GM11168 (cell line): ENCODE measurements around the gene FRMPD2.
"Not testable (repeated sequence)": the region's sequence is repeated elsewhere in the genome, so short reads cannot be mapped to it uniquely, and the experiment has no call there.

Experiments used
- in situ Hi-C: fragments of 300-500 bp; cut with MboI; formaldehyde crosslinking; loops from one replicate; pipeline ENCODE4 v1.12.0; 2022; ENCODE audit warnings: low sequenced_read_pairs; ENCODE audit not compliant: unreplicated experiment

Gene FRMPD2

DNA sequence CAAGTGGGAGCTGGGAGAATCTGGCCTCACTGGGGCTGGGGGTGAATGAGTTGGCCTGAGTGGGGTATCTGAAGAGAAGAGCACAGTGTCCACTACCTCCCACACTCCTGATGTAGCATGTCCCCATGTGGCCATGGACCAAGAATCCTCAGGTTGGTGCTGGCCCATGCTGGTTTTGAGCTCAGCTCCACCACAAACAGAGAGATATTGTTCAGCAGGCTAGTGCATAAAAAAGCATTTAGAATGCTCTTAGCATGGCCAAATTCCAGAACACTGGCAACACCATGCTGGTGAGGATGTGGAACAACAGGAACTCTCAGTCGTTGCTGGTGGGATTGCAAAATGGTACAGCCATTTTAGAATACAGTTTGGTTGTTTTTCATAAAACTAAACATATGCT, 61.4 kb downstream of the FRMPD2 start:
- in situ Hi-C loops: no loop called here

DNA sequence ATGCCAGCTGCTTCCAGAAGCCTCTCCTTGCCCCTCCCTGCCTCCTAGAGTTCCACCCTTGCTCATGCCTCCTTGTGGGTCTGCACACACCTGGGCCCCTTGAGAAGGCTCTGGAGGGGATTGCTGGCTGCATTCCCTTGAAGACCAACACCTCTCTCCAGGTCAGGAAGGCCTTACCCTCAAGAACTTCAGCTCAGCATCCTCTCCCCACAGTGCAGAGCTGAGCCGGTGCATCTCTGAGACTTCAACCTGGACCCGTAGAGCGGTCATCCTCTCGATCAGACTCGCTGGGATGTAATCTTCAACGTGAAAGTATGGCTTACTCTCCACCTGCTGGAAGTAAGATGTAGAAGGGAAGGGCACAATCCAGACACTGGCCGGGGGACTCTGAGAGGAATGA, 62.7 kb downstream of the FRMPD2 start:
- in situ Hi-C loops: no loop called here

DNA sequence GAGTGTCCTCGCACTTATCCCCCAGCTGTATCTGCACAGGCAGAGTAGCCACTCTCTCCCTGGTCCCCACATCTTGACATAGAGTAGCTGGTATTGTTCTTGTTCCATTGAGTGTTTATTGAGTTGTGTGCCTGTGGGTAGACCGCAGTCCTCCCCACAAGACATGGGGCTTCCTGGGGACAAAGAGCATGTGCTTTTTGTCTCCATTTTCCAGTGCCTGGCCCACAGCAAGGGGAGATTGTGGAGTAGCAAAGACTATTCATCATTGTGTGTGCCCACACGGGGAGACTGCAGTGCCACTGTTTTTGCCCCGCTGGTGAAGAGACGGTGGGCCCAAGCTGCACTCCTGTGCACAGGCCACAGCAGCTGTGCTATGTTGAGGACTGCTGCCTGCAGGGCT, 63.5 kb downstream of the FRMPD2 start:
- in situ Hi-C loops: no loop called here

DNA sequence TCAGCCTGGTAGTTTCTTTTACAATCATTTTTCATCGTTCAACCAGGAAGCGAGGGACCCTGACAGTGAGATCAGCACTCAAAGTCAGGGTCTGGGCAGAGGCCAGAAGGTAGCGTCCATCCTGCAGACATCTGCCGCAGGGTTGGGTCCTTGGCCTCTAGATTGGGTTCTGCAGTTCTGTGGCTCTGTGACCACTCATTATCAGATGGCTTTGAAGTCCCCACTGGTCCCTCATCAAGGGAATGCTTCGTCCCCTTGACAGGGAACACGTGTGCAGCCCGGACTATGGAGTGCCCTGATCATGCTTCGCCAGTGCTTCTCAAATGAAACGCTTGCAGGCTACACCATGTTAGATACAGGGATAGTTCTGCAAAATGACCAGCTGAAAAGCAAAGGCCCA, 64.1 kb downstream of the FRMPD2 start:
- in situ Hi-C loops: no loop called here

DNA sequence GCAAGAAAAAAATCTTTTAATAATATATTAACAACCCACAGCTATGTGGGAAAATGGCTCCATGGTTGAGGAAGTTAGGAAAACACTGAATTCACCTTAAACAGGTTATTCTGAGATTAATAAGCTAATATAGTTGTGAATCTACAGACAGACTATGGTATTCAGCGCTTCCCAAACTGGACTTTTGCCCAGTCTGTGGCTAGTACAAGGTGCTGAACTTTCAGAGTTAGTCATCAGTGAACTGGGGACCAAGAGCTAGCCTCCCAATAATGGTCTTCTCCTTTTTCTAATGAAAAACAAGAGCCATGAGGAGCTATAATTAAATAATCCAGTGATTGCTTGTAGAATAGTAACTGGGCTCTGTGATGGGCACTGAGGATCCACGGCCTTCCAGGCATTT, 65.3 kb downstream of the FRMPD2 start:
- in situ Hi-C loops: no loop called here

DNA sequence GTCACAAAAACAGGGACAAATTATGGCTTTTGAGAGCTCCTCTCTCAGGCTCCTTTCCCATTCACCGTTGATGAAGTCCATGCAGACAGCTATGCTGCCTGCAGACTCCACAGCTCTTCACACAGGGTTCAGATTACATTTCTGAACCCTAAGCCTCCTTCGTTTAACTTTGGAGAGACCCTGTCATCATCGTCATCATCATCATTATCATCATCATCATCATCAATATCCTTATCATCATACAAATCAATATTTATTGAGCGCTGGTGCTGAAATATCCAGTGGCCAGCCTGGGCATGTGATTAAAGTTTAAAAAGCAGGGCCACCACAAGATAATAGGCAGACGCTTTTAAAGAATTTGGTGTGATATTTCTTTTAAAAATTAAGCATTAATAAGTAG, 66.6 kb downstream of the FRMPD2 start:
- in situ Hi-C loops: no loop called here

DNA sequence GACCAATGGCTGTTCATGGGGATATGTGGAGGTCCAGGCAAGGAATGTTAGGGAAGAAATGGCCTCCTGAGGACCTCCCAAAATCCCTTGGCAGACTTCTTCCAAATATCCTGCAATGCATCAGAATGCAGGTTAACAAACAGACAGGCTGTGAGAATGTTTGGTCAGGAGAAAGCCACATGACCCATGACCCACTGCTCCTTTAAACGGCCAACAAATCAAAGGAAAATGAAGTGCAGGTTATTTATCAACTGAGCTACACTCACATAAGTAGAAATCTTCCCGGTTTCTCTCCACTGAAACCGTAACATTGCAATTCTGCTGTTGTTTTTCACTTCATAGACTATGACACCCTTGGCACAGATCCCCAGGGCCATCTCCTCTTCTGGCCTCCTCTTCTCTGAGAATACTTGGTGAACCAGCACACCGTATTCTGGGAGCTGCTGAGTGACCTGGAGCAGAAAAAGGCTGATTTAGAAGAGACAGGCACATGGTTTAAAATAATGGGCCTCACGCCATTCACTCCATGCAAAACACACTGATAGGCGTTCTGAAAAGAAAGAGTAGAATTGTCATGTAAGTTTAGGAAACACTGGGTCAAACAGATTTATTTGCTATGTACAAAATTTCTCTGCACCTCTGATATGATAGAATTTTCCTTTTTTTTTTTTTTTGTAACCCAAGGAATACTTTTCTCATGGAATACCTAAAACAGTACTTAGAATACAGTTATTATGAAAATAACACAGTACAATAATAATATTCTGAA, 67.8 kb downstream of the FRMPD2 start:
- in situ Hi-C loops: no loop called here

DNA sequence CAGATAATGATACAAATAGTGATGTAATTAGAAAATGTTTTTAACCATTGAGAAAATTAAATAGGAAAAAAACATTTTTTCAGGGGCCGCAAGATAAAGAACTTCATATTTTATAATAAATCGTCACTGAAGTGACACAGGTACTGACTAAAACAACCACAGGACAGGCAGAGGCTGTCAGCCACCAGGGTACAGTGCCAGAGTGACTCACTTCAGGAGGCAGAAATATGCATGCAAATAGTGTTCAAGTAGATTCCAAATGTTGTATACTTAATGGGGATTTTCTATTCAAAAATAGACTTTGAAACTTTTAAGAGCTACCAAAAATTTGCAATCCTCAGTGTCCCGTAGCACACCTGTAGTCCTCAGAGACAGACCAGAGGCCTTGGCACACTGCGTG, 68.6 kb downstream of the FRMPD2 start:
- in situ Hi-C loops: no loop called here

DNA sequence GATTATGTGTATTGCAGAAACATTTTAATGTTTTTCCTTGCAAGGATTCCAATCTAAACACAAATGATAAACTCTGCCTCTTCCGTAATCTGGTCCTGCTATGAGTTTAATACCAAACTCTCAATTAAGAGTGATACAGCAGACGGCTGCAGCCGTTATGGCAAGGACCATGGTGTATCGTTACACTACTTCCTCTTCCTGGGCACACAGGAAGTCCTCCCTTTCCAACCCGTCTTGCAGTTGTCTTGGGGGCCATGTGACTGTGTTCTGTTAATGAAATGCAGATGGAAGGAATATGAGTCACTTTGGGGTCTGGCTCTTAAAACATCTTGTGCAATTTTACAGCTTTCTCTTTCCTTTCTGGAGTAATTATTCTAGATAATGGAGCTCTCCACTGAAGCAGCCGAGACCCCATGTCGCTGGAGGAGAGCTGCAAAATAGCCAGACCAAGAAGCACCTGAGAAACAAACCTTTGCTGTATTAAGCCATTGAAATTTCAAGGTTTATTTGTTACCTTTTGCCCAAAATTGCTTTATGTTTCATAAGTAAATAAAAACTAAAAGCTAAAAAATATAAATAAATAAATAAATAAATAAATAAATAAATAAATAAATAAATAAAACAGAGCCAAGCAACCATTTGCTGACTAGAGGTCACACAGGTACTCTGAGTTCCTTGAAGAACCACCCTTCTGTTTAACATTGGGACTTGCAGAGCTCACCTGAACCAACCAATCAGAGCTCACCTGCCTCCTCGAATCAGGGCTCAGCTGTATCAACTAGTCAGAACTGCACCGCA, 74.7 kb downstream of the FRMPD2 start:
- in situ Hi-C loops: no loop called here

DNA sequence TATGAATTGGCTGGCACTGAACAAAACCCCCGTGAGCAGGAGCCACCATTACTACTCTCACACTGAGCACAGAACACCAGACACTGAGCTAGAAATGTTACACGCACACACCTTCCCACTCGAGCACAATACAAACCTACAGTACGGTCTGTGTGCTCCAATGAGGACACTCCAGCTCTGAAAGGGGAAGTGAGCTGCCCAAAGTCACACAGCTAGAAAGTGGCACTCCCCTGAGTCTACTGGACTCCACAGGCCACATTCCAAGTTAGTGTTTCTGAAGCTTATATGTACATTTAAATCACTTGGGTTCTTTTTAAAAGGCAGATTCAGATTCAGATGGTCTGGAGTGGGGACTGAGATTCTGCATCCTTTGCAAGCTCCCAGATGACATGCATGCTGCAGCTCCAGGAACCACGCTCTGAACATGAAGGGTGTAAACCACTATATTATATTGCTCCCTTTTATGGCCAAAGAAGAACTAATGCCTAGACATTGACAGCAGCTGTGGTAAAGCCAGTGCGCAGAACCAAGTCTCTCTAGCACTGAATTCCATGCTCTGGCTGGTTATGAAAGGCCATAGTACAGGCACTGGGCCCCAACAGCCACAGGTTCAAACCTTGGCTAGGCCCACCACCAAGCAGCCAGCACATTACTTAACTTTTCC, 77.1 kb downstream of the FRMPD2 start:
- in situ Hi-C loops: no loop called here

DNA sequence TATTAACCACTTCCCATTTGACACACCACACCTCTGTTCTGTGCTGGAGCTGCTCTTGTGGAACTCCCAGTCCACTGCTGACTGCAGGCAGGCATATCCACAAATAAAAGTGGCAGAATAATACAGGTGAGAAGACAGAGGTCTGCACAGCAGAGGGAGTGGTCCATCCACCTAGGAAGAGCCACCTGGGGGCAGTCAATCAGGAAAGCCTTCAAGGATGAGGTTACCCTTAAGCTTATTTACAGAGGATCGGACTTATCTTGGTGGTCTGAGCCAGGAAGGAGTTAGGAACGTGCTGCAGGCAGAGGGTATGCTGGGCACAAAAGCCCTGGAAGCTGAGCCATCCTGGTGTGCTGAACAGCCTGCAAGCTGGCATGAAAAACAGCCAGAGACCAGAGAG, 78.7 kb downstream of the FRMPD2 start:
- in situ Hi-C loops: no loop called here

DNA sequence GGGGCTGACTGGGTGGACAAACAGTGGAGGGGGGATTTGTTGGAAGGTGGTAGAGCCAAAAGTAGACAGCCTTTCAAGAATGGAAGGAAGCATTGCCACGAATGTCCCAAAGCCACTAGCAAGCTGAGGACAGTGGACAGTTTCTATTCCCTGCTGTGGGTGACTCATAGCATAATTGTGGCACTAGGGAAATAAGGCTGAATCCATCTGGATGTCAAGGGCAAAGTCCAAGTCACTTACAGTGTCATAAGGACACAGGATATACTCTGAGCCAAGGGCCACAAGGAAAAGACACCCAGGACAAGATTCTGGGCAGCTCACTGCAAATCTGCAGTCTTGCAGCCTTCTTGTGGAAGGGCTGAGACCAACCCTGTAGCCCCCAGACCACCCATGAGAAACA, 79.7 kb downstream of the FRMPD2 start:
- in situ Hi-C loops: no loop called here

DNA sequence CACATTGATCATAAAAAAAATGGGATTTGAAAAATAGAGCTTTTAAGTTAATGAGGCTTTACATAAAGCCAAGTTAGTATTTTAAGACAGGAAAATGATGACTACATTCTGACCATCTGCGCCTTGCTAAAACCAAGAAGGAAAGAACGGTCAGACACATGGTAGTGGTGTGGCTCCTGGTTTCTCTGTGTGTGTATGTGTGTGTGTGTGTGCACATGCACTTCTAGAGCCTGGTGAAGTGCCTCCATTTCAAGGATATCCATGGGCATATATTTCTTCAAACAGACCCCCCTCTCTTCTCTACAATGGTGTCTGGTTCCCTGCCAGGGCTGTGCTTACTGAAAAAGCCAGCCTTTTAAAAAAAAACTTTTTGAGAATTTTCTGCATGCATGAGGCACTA, 80.9 kb downstream of the FRMPD2 start:
- in situ Hi-C loops: no loop called here

DNA sequence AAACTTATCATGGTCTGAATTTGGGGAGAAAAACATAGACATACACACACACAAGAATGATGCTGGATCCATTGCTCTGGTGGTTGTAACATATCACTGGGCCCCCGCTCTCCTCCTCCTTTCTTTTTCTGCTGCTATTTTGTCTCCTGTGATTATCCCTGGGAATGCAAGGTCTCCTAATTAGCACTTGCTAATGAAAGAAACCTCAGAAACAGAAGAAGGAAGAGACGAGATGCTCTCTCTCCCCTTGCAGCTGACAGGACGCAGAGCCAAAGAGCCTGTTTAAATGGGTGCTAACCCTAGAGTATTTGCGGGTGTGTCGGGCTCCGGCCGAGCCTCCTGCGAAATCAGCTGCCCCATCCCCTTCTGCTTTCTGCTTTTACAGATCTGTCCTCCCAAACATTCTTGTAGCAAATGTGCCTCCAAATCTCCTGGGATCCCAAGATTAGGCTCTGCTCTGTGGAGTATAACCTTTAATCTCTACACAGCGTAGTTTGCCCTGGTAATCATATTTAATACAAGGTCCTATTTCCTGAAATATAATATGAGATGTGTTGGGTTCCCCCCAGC, 81.5 kb downstream of the FRMPD2 start:
- in situ Hi-C loops: no loop called here

DNA sequence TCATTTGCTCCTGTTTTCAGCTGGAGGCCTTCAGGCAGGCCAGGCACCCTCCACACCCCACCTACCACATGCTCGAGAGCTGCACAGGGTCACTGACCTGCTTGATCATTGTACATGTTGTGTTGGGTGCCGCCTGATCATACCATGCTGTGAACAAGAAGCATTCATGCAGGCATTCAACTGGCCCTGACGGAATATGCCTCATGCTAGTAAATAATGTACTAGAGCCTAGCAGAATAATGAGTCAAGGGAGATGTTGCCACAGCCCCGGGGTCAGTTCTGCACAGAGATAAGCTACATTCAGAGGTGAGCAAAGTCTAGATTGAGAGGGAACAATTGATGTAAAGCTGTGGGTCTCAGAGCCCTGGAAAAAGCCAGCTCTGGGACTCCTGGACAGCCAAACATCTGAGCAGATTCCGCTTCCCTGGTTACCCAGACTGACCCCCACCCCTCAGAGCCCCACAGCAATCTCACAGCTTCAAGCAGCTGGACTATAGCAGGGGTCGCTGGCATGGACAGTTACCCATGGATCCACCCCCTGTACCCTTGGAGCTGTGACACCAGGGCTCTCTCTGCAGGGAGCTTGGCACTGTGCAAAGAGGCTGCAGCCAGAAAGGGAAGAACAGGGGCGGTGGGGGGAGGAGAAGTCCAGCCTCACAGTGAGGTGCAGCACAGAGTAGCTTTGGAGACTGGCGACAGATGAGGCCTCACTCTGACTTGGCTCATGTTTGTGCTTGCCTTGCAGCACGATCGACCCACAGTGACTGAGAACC, 86.6 kb downstream of the FRMPD2 start:
- in situ Hi-C loops: no loop called here

DNA sequence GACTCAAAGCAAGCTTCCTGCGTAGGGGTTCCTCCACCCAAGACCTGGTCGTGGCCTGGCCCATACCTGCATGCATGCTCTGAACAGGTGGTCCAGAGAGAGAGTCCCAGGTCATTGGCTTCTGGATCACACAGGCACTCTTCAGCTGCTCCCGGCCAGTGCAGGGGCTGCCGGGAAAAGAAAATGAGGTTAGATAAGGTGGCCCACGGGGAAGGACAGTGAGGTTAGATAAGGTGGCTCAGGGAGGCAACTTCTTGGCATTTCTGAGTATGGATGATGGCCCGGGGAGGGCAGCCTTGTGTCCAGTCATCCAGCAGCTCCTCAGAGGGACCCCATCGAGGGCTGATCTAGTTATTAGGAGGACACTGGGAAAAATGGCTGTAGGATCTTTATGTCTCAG, 87.4 kb downstream of the FRMPD2 start:
- in situ Hi-C loops: no loop called here

DNA sequence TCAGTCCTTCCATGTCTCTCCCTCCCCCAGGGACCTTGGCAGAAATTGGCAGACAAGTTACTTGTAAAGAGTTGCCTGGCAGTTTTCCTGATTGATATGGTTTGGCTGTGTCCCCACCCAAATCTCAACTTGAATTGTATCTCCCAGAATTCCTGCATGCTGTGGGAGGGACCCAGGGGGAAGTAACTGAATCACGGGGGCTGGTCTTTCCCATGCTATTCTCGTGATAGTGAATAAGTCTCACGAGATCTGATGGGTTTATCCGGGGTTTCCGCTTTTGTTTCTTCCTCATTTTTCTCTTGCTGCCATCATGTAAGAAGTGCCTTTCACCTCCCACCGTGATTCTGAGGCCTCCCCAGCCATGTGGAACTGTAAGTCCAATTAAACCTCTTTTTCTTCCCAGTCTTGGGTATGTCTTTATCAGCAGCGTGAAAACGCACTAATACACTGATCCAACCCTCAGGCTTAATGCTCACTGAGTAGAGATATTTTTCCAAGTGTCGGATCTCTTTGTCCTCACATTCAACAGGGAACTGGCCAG, 88.2 kb downstream of the FRMPD2 start:
- in situ Hi-C loops: not testable (repeated sequence)

DNA sequence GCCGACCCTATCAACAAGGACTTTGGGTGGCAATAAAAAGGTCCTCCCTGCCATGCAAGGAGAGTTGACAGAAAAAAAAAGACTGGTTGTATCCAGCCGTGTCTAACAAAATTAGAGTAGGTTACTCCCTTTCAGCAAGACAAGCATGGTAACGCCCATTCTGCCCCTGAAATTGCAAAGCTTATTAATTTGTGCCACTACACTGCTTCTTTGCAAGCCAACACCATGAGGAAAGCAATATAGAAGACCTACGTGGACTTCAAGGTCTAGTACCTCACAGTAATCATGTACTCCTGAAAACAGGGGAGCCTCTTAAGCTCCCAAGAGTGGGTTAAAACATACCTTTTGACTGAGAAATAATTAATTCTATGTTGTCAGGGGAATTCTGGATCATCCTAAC, 90.3 kb downstream of the FRMPD2 start:
- in situ Hi-C loops: no loop called here

DNA sequence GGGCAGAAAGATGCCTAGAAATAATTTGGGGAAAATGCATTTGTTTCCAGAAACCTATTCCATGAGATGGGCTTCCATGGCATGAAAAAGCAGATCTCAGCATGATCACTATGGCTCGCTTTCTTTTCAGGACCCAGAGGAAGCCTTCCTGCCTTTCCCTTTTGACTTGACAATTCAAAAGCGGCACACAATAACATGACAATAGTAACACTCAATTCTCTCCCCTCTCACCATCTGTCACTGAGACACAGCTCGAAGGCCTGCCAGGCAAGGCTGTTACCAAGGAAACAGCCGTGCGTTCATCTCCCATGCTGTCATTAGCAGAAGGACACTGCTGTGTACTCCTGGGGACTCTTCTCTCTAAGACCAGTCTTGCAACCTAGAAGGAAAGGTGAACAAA, 101.8 kb downstream of the FRMPD2 start:
- in situ Hi-C loops: loop anchor here (25.0 kb wide), 1 partner anchor 1285 kb away; no protein-coding TSS in a partner anchor

DNA sequence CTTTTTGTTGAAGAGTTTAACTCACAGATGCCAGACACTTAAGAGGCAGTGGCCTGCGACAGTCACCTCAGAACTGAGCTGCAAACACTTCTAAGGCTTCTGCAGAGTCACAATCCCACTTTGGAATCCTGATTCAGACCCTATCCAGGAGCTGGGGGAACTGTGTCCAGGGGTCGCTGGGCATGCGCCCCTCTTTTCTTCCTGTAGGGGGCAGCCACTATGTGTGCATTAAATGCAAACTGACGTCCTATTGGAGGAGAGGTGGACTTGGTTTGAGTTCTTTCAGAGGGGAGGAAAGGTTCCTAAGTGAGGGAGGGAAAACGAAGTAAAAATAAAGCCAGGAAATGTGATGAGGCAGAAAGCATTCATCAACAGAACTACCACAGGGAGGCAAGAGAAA, 113.8 kb downstream of the FRMPD2 start:
- in situ Hi-C loops: loop anchor here (25.0 kb wide), 1 partner anchor 1273 kb away; no protein-coding TSS in a partner anchor
